ENCODE data around the gene CDC42EP4. TPM values are rescaled to one million over a fixed set of nuclear protein-coding genes. Genes with fewer than 3 reads are reported as not detected.

CDC42EP4 gene
- total and polyA plus RNA-seq, 10 donors, result 7.9 to 69.6 (median 43.3) TPM

GRCh38 chr17:73325527-73325842, 13.7 kb upstream of the CDC42EP4 start:
- Histone ChIP-seq H3K27me3 (replicated peaks in 1 of 7) (peaks cover 0 to 32% (median 0%) of the 10 kb centered on the region in 7 donors), H3K4me3 (no peak overlapping the region), H3K27ac (no peak overlapping the region), H3K9me3 (peaks cover 0 to 6% (median 0%) of the 10 kb centered on the region in 8 donors), H3K36me3 (no peaks in the 10 kb centered on the region), H3K4me1 (peaks cover 0 to 6% (median 0%) of the 10 kb centered on the region in 6 donors)
- no peak for DNase-seq
- intact Hi-C loops (cut with DNase I; ENCODE audit: low total_unique reads), result no loop called here
- TF ChIP-seq POLR2A (IDR thresholded peaks at IDR 0.05) (no peak), POLR2AphosphoS5 (IDR thresholded peaks at IDR 0.05) (peak in 1 of 3 donors; percentile 29), CTCF (IDR thresholded peaks at IDR 0.05 in 8 of 11, conservative IDR thresholded peaks at IDR 0.05 in 3 of 11) (peak in 1 of 11 experiments; percentile 18)
- 51 to 67% (median 61%) methylated on average over 4 of the region's 4 CpGs for WGBS, 5 donors

- H3K4me1 ChIP-seq, result peaks cover 0 to 6% (median 0%) of the 10 kb centered on the region in 6 donors
- peaks cover 0 to 6% (median 0%) of the 10 kb centered on the region in 8 donors for H3K9me3 ChIP-seq
- H3K27me3 ChIP-seq (replicated peaks in 1 of 7), result peaks cover 0 to 32% (median 0%) of the 10 kb centered on the region in 7 donors
- H3K27ac ChIP-seq, result no peak overlapping the region
- H3K36me3 ChIP-seq, result no peaks in the 10 kb centered on the region
- no peak overlapping the region for H3K4me3 ChIP-seq
- TF ChIP-seq POLR2A (IDR thresholded peaks at IDR 0.05), result no peak
- no peak for TF ChIP-seq POLR2AphosphoS5 (IDR thresholded peaks at IDR 0.05)
- TF ChIP-seq CTCF (IDR thresholded peaks at IDR 0.05 in 8 of 11, conservative IDR thresholded peaks at IDR 0.05 in 3 of 11), result no peak
- intact Hi-C loops (cut with DNase I; ENCODE audit: low total_unique reads), result no loop called here
- no peak for DNase-seq
- 71 to 77% (median 72%) methylated on average over 17 of the region's 17 CpGs for WGBS, 5 donors
Observed at GRCh38 chr17:73324711-73325526, 13.1 kb upstream of the CDC42EP4 start.

GRCh38 chr17:73324160-73324475, 12.3 kb upstream of the CDC42EP4 start:
- Histone ChIP-seq H3K4me1 (peaks cover 0 to 6% (median 0%) of the 10 kb centered on the region in 6 donors), H3K36me3 (no peaks in the 10 kb centered on the region), H3K27me3 (replicated peaks in 1 of 7) (peaks cover 0 to 32% (median 0%) of the 10 kb centered on the region in 7 donors), H3K4me3 (no peak overlapping the region), H3K27ac (no peak overlapping the region), H3K9me3 (peaks cover 0 to 6% (median 0%) of the 10 kb centered on the region in 8 donors)
- intact Hi-C loops (cut with DNase I; ENCODE audit: low total_unique reads), result no loop called here
- DNase-seq, result no peak
- 61 to 83% (median 75%) methylated on average over 9 of the region's 9 CpGs for WGBS, 5 donors
- TF ChIP-seq POLR2A (IDR thresholded peaks at IDR 0.05) (no peak), CTCF (IDR thresholded peaks at IDR 0.05 in 8 of 11, conservative IDR thresholded peaks at IDR 0.05 in 3 of 11) (no peak), POLR2AphosphoS5 (IDR thresholded peaks at IDR 0.05) (no peak)

- 40 to 64% (median 48%) methylated on average over 5 of the region's 5 CpGs for WGBS, 5 donors
- peaks cover 0 to 6% (median 0%) of the 10 kb centered on the region in 8 donors for H3K9me3 ChIP-seq
- no peaks in the 10 kb centered on the region for H3K36me3 ChIP-seq
- intact Hi-C loops (cut with DNase I; ENCODE audit: low total_unique reads), result no loop called here
- no peak for DNase-seq
- H3K4me3 ChIP-seq, result no peak overlapping the region
- peaks cover 0 to 28% (median 0%) of the 10 kb centered on the region in 7 donors for H3K27me3 ChIP-seq (replicated peaks in 1 of 7)
- TF ChIP-seq POLR2AphosphoS5 (IDR thresholded peaks at IDR 0.05) (no peak), POLR2A (IDR thresholded peaks at IDR 0.05) (no peak), CTCF (IDR thresholded peaks at IDR 0.05 in 8 of 11, conservative IDR thresholded peaks at IDR 0.05 in 3 of 11) (no peak)
- no peak overlapping the region for H3K27ac ChIP-seq
- H3K4me1 ChIP-seq, result peaks cover 0 to 6% (median 0%) of the 10 kb centered on the region in 6 donors
Observed at GRCh38 chr17:73323409-73324159, 11.8 kb upstream of the CDC42EP4 start.
